Endometrium (tissue), 2 donors: ENCODE measurements around the gene NLRC4.
"Not testable (repeated sequence)": the region's sequence is repeated elsewhere in the genome, so short reads cannot be mapped to it uniquely, and the experiment has no call there.

Source experiments
- FAIRE-seq: peaks from 2 replicates; lab custom pipeline; 2012; peaks lifted over from hg19 to GRCh38; lab: Jason Lieb, UNC
- donor health status: control.
- donor health status: control.

Gene NLRC4

GRCh38 chr2:32248299-32248698 lies 16.4 kb downstream of the NLRC4 start:
- FAIRE-seq: no peak

- no peak for FAIRE-seq
Measured at GRCh38 chr2:32246911-32247310, 17.8 kb downstream of the NLRC4 start.

- no peak for FAIRE-seq
Measured at GRCh38 chr2:32242331-32242730, 22.4 kb downstream of the NLRC4 start.

- no peak for FAIRE-seq
Measured at GRCh38 chr2:32237996-32238395, 26.7 kb downstream of the NLRC4 start.

GRCh38 chr2:32237488-32237887 lies 27.2 kb downstream of the NLRC4 start:
- FAIRE-seq: no peak

GRCh38 chr2:32235315-32235714 lies 29.4 kb downstream of the NLRC4 start:
- no peak for FAIRE-seq

- no peak for FAIRE-seq
Measured at GRCh38 chr2:32231959-32232358, 32.7 kb downstream of the NLRC4 start.

- no peak for FAIRE-seq
Measured at GRCh38 chr2:32229635-32230034, 35.1 kb downstream of the NLRC4 start.

GRCh38 chr2:32228181-32228580 lies 36.5 kb downstream of the NLRC4 start:
- no peak for FAIRE-seq

- no peak for FAIRE-seq
Measured at GRCh38 chr2:32227492-32227891, 37.2 kb downstream of the NLRC4 start.

- FAIRE-seq: no peak
Measured at GRCh38 chr2:32222966-32223365, 41.7 kb downstream of the NLRC4 start.

- no peak for FAIRE-seq
Measured at GRCh38 chr2:32220445-32220844, 44.2 kb downstream of the NLRC4 start.

GRCh38 chr2:32212295-32212694 lies 52.4 kb downstream of the NLRC4 start:
- FAIRE-seq: no peak

GRCh38 chr2:32210767-32211408 lies 53.8 kb downstream of the NLRC4 start:
- FAIRE-seq: no peak

- not testable (repeated sequence) for FAIRE-seq
Measured at GRCh38 chr2:32203428-32203827, 61.3 kb downstream of the NLRC4 start.

- FAIRE-seq: no peak
Measured at GRCh38 chr2:32200814-32201213, 63.9 kb downstream of the NLRC4 start.

- FAIRE-seq: no peak
Measured at GRCh38 chr2:32192418-32192817, 72.3 kb downstream of the NLRC4 start.

GRCh38 chr2:32189011-32189410 lies 75.7 kb downstream of the NLRC4 start:
- FAIRE-seq: no peak

- FAIRE-seq: no peak
Measured at GRCh38 chr2:32182667-32183066, 82.0 kb downstream of the NLRC4 start.
